Measurements from ENCODE around the gene MET.

DNA sequence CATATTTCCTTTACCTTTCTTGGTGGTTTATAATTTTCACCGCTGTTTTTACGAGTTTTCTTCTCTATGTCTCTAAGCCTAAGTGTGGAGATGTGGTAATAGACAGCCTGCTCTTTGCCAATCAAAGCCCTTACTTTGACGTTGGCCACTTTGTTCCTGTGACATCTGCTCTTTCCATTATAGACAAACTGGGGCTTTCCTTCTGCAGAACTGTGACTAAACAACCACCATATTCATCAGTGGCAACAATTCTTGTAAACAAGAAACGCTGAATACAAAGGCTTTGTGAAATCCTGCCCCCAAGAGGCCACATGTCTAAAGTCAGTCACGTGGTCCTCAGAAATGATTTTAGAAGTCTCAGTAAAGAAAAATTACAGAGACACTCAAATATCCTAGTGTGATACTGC, 130.8 kb downstream of the MET start:
- TF ChIP-seq, protein P1, sequence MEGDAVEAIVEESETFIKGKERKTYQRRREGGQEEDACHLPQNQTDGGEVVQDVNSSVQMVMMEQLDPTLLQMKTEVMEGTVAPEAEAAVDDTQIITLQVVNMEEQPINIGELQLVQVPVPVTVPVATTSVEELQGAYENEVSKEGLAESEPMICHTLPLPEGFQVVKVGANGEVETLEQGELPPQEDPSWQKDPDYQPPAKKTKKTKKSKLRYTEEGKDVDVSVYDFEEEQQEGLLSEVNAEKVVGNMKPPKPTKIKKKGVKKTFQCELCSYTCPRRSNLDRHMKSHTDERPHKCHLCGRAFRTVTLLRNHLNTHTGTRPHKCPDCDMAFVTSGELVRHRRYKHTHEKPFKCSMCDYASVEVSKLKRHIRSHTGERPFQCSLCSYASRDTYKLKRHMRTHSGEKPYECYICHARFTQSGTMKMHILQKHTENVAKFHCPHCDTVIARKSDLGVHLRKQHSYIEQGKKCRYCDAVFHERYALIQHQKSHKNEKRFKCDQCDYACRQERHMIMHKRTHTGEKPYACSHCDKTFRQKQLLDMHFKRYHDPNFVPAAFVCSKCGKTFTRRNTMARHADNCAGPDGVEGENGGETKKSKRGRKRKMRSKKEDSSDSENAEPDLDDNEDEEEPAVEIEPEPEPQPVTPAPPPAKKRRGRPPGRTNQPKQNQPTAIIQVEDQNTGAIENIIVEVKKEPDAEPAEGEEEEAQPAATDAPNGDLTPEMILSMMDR (IDR thresholded peaks at IDR 0.05): peak in 1 of 3 experiments; percentile 31
- no peak for TF ChIP-seq POLR2A (IDR thresholded peaks at IDR 0.05)
